Jurkat, Clone E6-1 (cell line): Measurements from ENCODE around the gene CYBC1.
"Not testable (repeated sequence)": the region's sequence is repeated elsewhere in the genome, so short reads cannot be mapped to it uniquely, and the experiment has no call there.

Experiments used
- DNase-seq: peaks from one replicate; pipeline ENCODE4 v3.0.0-alpha.2; 2011; ENCODE audit warnings: low read depth, low spot score
- H3K4me3 ChIP-seq: 2 replicates; pipeline ENCODE4 v1.5.1; 2011; ENCODE audit warnings: mild to moderate bottlenecking, low read length, control low read depth, moderate library complexity

The CYBC1 gene

GRCh38 chr17:82483204-82483660 is 32.7 kb upstream of the CYBC1 start:
- H3K4me3 ChIP-seq = no peak overlapping the region
- no peak for DNase-seq

- no peak for DNase-seq
- H3K4me3 ChIP-seq = no peak overlapping the region
Observed at GRCh38 chr17:82480318-82480717, 29.8 kb upstream of the CYBC1 start.

- no peak for DNase-seq
- H3K4me3 ChIP-seq = no peak overlapping the region
Observed at GRCh38 chr17:82479602-82480001, 29.1 kb upstream of the CYBC1 start.

GRCh38 chr17:82477934-82478333 is 27.4 kb upstream of the CYBC1 start:
- DNase-seq = peak; percentile 19
- no peak overlapping the region for H3K4me3 ChIP-seq

GRCh38 chr17:82475458-82475857 is 24.9 kb upstream of the CYBC1 start:
- H3K4me3 ChIP-seq = no peak overlapping the region
- no peak for DNase-seq

- no peak for DNase-seq
- no peak overlapping the region for H3K4me3 ChIP-seq
Observed at GRCh38 chr17:82474223-82475010, 23.9 kb upstream of the CYBC1 start.

- DNase-seq = no peak
Observed at GRCh38 chr17:82470065-82470464, 19.5 kb upstream of the CYBC1 start.

GRCh38 chr17:82468692-82469091 is 18.1 kb upstream of the CYBC1 start:
- H3K4me3 ChIP-seq = no peak overlapping the region
- DNase-seq = no peak

More at GRCh38 chr17:82470065-82470464, 19.5 kb upstream of the CYBC1 start:
- no peak overlapping the region for H3K4me3 ChIP-seq

GRCh38 chr17:82465023-82465603 is 14.6 kb upstream of the CYBC1 start:
- no peak overlapping the region for H3K4me3 ChIP-seq
- DNase-seq = no peak

- DNase-seq = no peak
- H3K4me3 ChIP-seq = no peak overlapping the region
Observed at GRCh38 chr17:82464567-82464929, 14.0 kb upstream of the CYBC1 start.

GRCh38 chr17:82463925-82464566 is 13.5 kb upstream of the CYBC1 start:
- H3K4me3 ChIP-seq = no peak overlapping the region
- no peak for DNase-seq

- DNase-seq = no peak
- no peak overlapping the region for H3K4me3 ChIP-seq
Observed at GRCh38 chr17:82463391-82463790, 12.8 kb upstream of the CYBC1 start.

GRCh38 chr17:82461827-82462524 is 11.4 kb upstream of the CYBC1 start:
- DNase-seq = no peak

GRCh38 chr17:82459936-82460335 is 9.4 kb upstream of the CYBC1 start:
- not testable (repeated sequence) for H3K4me3 ChIP-seq, DNase-seq

More at GRCh38 chr17:82461827-82462524, 11.4 kb upstream of the CYBC1 start:
- H3K4me3 ChIP-seq = no peak overlapping the region

- peak overlapping the region; percentile 87 for H3K4me3 ChIP-seq
- DNase-seq = no peak
Observed at GRCh38 chr17:82458885-82459424, 8.4 kb upstream of the CYBC1 start.

- peak; percentile 97 for DNase-seq
- peak within 1 kb of the TSS; percentile 87 for H3K4me3 ChIP-seq
Observed at GRCh38 chr17:82458179-82458884, 7.8 kb upstream of the CYBC1 start, which contains the start of gene NARF. Gene NARF (plus strand): TSS chr17:82458741. CDS start chr17:82458804, 63 bp downstream.

GRCh38 chr17:82457929-82458178 is 7.3 kb upstream of the CYBC1 start:
- DNase-seq = no peak
- peak overlapping the region; percentile 87 for H3K4me3 ChIP-seq

GRCh38 chr17:82457073-82457928 is 6.7 kb upstream of the CYBC1 start:
- H3K4me3 ChIP-seq = peak overlapping the region; percentile 87
- no peak for DNase-seq
